Heart left ventricle (tissue), 13 donors: ENCODE data around the gene SLC7A4.
"Not testable (repeated sequence)": the region's sequence is repeated elsewhere in the genome, so short reads cannot be mapped to it uniquely, and the experiment has no call there.

Experiments
- CTCF ChIP-seq, 12 donors: fragments of 200-600 bp; sonication (generic) in 4 of 12; IDR thresholded peaks; one replicate each; pipeline versions ENCODE4 v1.5.0 to v1.8.0; 2018 to 2022; ENCODE audit warnings: antibody characterized with exemption in 12 of 12, mild to moderate bottlenecking in 5 of 12
- POLR2A ChIP-seq, 2 donors: fragments of 450-650 bp; IDR thresholded peaks; one replicate each; pipeline ENCODE4 v1.6.1; 2017; ENCODE audit warnings: antibody characterized with exemption in 2 of 2, mild to moderate bottlenecking in 2 of 2, moderate library complexity in 2 of 2
- donor health status: ischemic (EF 13 %, LVEDD 7.1; RV severe dilation, severe dysfunction).
- donor health status: DM: no; HTN: yes; CAD: no.
- donor health status: DM: no; HTN: no; CAD: no.
- donor health status: ischemic (EF 25% LVEDD 6.9; RV normal size, moderate dysfunction).
- donor health status: ischemic (EF 25% LVEDD 5.7; RV mildly dilated, moderate dysfunction).
- donor health status: ischemic (EF 35%, LVEDD 5.7; RV mildly dilated, moderate dysfunction).
- donor health status: nonischemic (EF 11% LVEDD 7.7; RV severe dilation, severe dysfunction).
- donor health status: DM: yes; HTN: yes; CAD: no.
- donor health status: PGD.
- donor health status: ischemic (EF 29% LVEDD 5.4; RV normal size, mild dysfunction).
- donor health status: nonischemic (EF 23%, LVEDD 6.1; RV moderate dilation, normal function).

DNA sequence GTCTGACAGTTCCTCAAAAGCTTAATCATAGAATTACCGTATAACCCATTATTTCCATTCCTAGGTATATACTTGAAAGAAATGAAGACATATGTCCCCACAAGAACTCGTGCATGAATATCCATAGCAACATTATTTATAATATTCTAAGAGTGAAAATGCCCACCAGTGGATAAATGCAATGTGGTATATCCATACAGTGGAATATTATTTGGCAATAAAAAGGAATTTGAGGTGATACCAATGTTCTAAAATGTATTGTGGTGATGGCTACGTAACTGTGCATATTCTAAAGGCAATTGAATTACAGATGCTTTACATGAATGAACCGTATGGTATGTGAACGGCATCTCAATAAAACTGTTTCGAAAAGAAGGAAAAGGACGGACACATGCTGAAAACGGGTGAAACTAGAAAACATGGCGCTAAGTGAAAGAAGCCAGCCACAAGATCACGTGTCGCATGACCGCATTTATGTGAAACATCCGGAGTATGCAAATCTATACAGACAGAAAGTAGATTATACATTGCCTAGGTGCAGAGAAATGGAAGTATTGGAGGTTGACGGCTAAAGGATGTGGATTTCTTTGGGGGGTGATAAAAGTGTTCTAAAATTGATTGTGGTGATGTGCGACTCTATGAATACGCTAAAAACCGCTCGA lies 29.4 kb upstream of the SLC7A4 start:
- TF ChIP-seq CTCF, POLR2A (IDR thresholded peaks at IDR 0.05): not testable (repeated sequence)
